Non-pigmented ciliary epithelial cell (primary cell): ENCODE measurements around the gene TMC1.

Source experiments
- DNase-seq: peaks from one replicate; pipeline ENCODE4 v3.0.0-alpha.2; 2010; ENCODE audit warnings: low read depth

TMC1 gene

GRCh38 chr9:72872718-72873117 is 351.3 kb downstream of the TMC1 start:
- DNase-seq = no peak

GRCh38 chr9:72873456-72873855 is 352.0 kb downstream of the TMC1 start:
- DNase-seq = no peak

- DNase-seq = no peak
Measured at GRCh38 chr9:72874344-72874743, 352.9 kb downstream of the TMC1 start.

GRCh38 chr9:72875221-72875620 is 353.8 kb downstream of the TMC1 start:
- no peak for DNase-seq

- DNase-seq = no peak
Measured at GRCh38 chr9:72880821-72881220, 359.4 kb downstream of the TMC1 start.

- no peak for DNase-seq
Measured at GRCh38 chr9:72882117-72882775, 360.8 kb downstream of the TMC1 start.

GRCh38 chr9:72883875-72884274 is 362.5 kb downstream of the TMC1 start:
- no peak for DNase-seq

- DNase-seq = no peak
Measured at GRCh38 chr9:72884508-72884907, 363.1 kb downstream of the TMC1 start.
